H1 (cell line): ENCODE data around the gene SLC38A1. TPM values are rescaled to one million over a fixed set of nuclear protein-coding genes. Genes with fewer than 3 reads are reported as not detected.

Source experiments
- CTCF ChIA-PET: fragments of 300-600 bp; sonication (Branson Sonifier 250); formaldehyde crosslinking; loops from one replicate; lab custom pipeline; 2021; ENCODE audit not compliant: partially characterized antibody; lab: Charles Lee
- POLR2A ChIA-PET: fragments of 300-600 bp; sonication (Branson Sonifier 250); formaldehyde crosslinking; loops from one replicate; lab custom pipeline; 2021; ENCODE audit warnings: inconsistent platforms; ENCODE audit not compliant: partially characterized antibody; lab: Charles Lee
- DNase-seq, 2 experiments: peaks; one replicate each; pipeline versions ENCODE4 v3.0.0 to v3.0.0-alpha.2; 2010 to 2022; ENCODE audit warnings: low spot score in 2 of 2, low read depth in 1 of 2, mixed read lengths in 1 of 2
- FAIRE-seq: peaks from 2 replicates; lab custom pipeline; 2011; peaks lifted over from hg19 to GRCh38; lab: Jason Lieb, UNC
- H2AFZ ChIP-seq: 2 replicates; pipeline ENCODE4 v1.8.1; 2012; ENCODE audit warnings: low read length, inconsistent platforms
- H2AK5ac ChIP-seq: 2 replicates; pipeline ENCODE4 v1.6.1; 2013; ENCODE audit warnings: low read depth, low read length
- H2BK120ac ChIP-seq: replicated peaks from 2 replicates; pipeline ENCODE3; 2013; ENCODE audit warnings: low read depth, low read length, inconsistent platforms
- H2BK12ac ChIP-seq: 2 replicates; pipeline ENCODE4 v1.6.1; 2013; ENCODE audit warnings: low read depth, low read length
- H2BK15ac ChIP-seq: 2 replicates; pipeline ENCODE4 v1.6.1; 2013; ENCODE audit warnings: low read length
- H2BK20ac ChIP-seq: 2 replicates; pipeline ENCODE4 v1.6.1; 2013; ENCODE audit warnings: low read length
- H2BK5ac ChIP-seq: 2 replicates; pipeline ENCODE4 v1.6.1; 2013; ENCODE audit warnings: low read depth, low read length
- H3K14ac ChIP-seq: 2 replicates; pipeline ENCODE4 v1.6.1; 2013; ENCODE audit warnings: inconsistent platforms; ENCODE audit not compliant: insufficient read length
- H3K18ac ChIP-seq: 2 replicates; pipeline ENCODE4 v1.6.1; 2013; ENCODE audit warnings: low read length; ENCODE audit errors: extremely low read depth
- H3K23ac ChIP-seq: 2 replicates; pipeline ENCODE4 v1.6.1; 2013; ENCODE audit warnings: inconsistent platforms; ENCODE audit not compliant: insufficient read length
- H3K23me2 ChIP-seq: 2 replicates; pipeline ENCODE4 v1.6.1; 2013; ENCODE audit warnings: low read depth, low read length
- H3K27ac ChIP-seq: 2 replicates; pipeline ENCODE4 v1.6.1; 2011; ENCODE audit warnings: low read depth, low read length, inconsistent platforms
- H3K27me3 ChIP-seq, 4 experiments: replicated peaks in 1 of 4; 1 replicate in 1 of 4; 2 replicates in 3 of 4; pipeline versions ENCODE4 v1.6.1 to v1.8.1; 2011 to 2013; ENCODE audit warnings: low read length in 3 of 4, mild to moderate bottlenecking in 3 of 4, inconsistent platforms in 2 of 4, mixed read lengths in 2 of 4, moderate library complexity in 1 of 4; ENCODE audit not compliant: control insufficient read depth in 3 of 4, insufficient read depth in 3 of 4; ENCODE audit errors: extremely low read depth in 1 of 4
- H3K36me3 ChIP-seq, 4 experiments: 2 replicates each; pipeline versions ENCODE4 v1.6.1 to v1.8.1; 2011 to 2013; ENCODE audit warnings: mild to moderate bottlenecking in 4 of 4, low read length in 3 of 4, moderate library complexity in 2 of 4, control low read depth in 1 of 4, inconsistent platforms in 1 of 4; ENCODE audit not compliant: insufficient read depth in 4 of 4, control insufficient read depth in 2 of 4
- H3K4ac ChIP-seq: replicated peaks from 2 replicates; pipeline ENCODE3; 2013; ENCODE audit warnings: low read length, low read depth, mixed read lengths, inconsistent platforms; ENCODE audit not compliant: insufficient read length
- H3K4me1 ChIP-seq, 4 experiments: replicated peaks in 1 of 4; 1 replicate in 1 of 4; 2 replicates in 3 of 4; pipeline versions ENCODE4 v1.6.1 to v1.8.1; 2011 to 2013; ENCODE audit warnings: low read length in 3 of 4, inconsistent platforms in 2 of 4, mixed read lengths in 1 of 4; ENCODE audit not compliant: insufficient read depth in 4 of 4, control insufficient read depth in 3 of 4
- H3K4me2 ChIP-seq, 2 experiments: 2 replicates each; pipeline versions ENCODE4 v1.6.1 to v1.8.1; 2011 to 2013; ENCODE audit warnings: low read depth in 2 of 2, low read length in 2 of 2, control low read depth in 1 of 2, inconsistent platforms in 1 of 2, mild to moderate bottlenecking in 1 of 2; ENCODE audit not compliant: insufficient read depth in 1 of 2
- H3K4me3 ChIP-seq, 4 experiments: fragments of 200-600, 300-600 bp in 1 of 4; sonication (generic), shearing (Covaris generic), sonication (Bioruptor Twin) in 1 of 4; 2 replicates each; pipeline versions ENCODE4 v1.5.1 to v1.8.1; 2011 to 2016; ENCODE audit warnings: low read length in 4 of 4, low read depth in 3 of 4, control low read depth in 2 of 4, inconsistent platforms in 2 of 4, mild to moderate bottlenecking in 2 of 4, mixed read lengths in 1 of 4, moderate library complexity in 1 of 4; ENCODE audit not compliant: insufficient read depth in 2 of 4; ENCODE audit errors: extremely low read depth in 1 of 4
- H3K56ac ChIP-seq: replicated peaks from 2 replicates; pipeline ENCODE3; 2013; ENCODE audit warnings: low read depth, mild to moderate bottlenecking, mixed read lengths, low read length, inconsistent platforms; ENCODE audit not compliant: insufficient read length
- H3K79me1 ChIP-seq: 2 replicates; pipeline ENCODE4 v1.6.1; 2013; ENCODE audit warnings: low read depth, low read length, control low read depth
- H3K79me2 ChIP-seq, 2 experiments: 2 replicates each; pipeline versions ENCODE4 v1.6.1 to v1.8.1; 2012 to 2013; ENCODE audit warnings: low read length in 2 of 2, mild to moderate bottlenecking in 2 of 2, inconsistent platforms in 1 of 2; ENCODE audit not compliant: insufficient read depth in 2 of 2, control insufficient read depth in 1 of 2
- H3K9ac ChIP-seq, 4 experiments: replicated peaks in 1 of 4; 1 replicate in 1 of 4; 2 replicates in 3 of 4; pipeline versions ENCODE4 v1.6.1 to v1.8.1; 2011 to 2013; ENCODE audit warnings: low read depth in 3 of 4, low read length in 3 of 4, control low read depth in 2 of 4, mild to moderate bottlenecking in 2 of 4, moderate library complexity in 2 of 4, inconsistent platforms in 1 of 4; ENCODE audit errors: extremely low read depth in 1 of 4
- H3K9me3 ChIP-seq, 2 experiments: 2 replicates each; pipeline versions ENCODE4 v1.6.1 to v1.8.1; 2012 to 2013; ENCODE audit warnings: mild to moderate bottlenecking in 2 of 2, moderate library complexity in 2 of 2, control low read depth in 1 of 2, inconsistent platforms in 1 of 2, low read depth in 1 of 2, low read length in 1 of 2, mixed read lengths in 1 of 2; ENCODE audit not compliant: insufficient read depth in 2 of 2
- H4K20me1 ChIP-seq, 2 experiments: replicated peaks in 1 of 2; 2 replicates each; pipeline versions ENCODE3 to v1.8.1; 2011 to 2013; ENCODE audit warnings: inconsistent platforms in 2 of 2, low read length in 2 of 2, mild to moderate bottlenecking in 1 of 2; ENCODE audit not compliant: insufficient read depth in 2 of 2, control insufficient read depth in 1 of 2
- H4K5ac ChIP-seq: 2 replicates; pipeline ENCODE4 v1.6.1; 2013; ENCODE audit warnings: low read length, low read depth, mixed read lengths, inconsistent platforms; ENCODE audit not compliant: insufficient read length
- H4K8ac ChIP-seq: 2 replicates; pipeline ENCODE4 v1.8.0; 2013; ENCODE audit warnings: mild to moderate bottlenecking, moderate library complexity, low read length, inconsistent platforms; ENCODE audit not compliant: insufficient read depth; ENCODE audit errors: extremely low read depth
- H4K91ac ChIP-seq: replicated peaks from 2 replicates; pipeline ENCODE3; 2013; ENCODE audit warnings: low read length, mixed read lengths, inconsistent platforms; ENCODE audit not compliant: insufficient read length
- CHD2 ChIP-seq: IDR thresholded peaks from 2 replicates; pipeline ENCODE4 v1.6.1; 2012; ENCODE audit warnings: low read length, improper control_type of control experiment
- CTBP2 ChIP-seq: IDR thresholded peaks from 2 replicates; pipeline ENCODE4 v1.7.0; 2011; ENCODE audit warnings: borderline replicate concordance, mild to moderate bottlenecking, moderate library complexity, mixed read lengths, low read length; ENCODE audit not compliant: insufficient read depth, insufficient read length
- FOSL1 ChIP-seq: IDR thresholded peaks from 2 replicates; pipeline ENCODE4 v1.6.1; 2011; ENCODE audit warnings: mild to moderate bottlenecking, low read depth, low read length, moderate library complexity; ENCODE audit not compliant: insufficient read depth
- GABPA ChIP-seq: IDR thresholded peaks from 2 replicates; pipeline ENCODE4 v1.6.1; 2011; ENCODE audit warnings: mild to moderate bottlenecking, low read length, moderate library complexity, borderline replicate concordance; ENCODE audit not compliant: insufficient read depth
- GTF2F1 ChIP-seq: IDR thresholded peaks from 2 replicates; pipeline ENCODE4 v1.6.1; 2012; ENCODE audit warnings: low read depth, low read length, improper control_type of control experiment, borderline replicate concordance
- JUND ChIP-seq: IDR thresholded peaks from 2 replicates; pipeline ENCODE4 v1.6.1; 2011; ENCODE audit warnings: mild to moderate bottlenecking, improper control_type of control experiment, low read length
- KDM4A ChIP-seq: IDR thresholded peaks from one replicate; pipeline ENCODE4 v1.7.1; 2012; ENCODE audit warnings: low read depth, mild to moderate bottlenecking, moderate library complexity, low read length, inconsistent platforms; ENCODE audit not compliant: severe bottlenecking
- SP2 ChIP-seq: IDR thresholded peaks from 2 replicates; pipeline ENCODE4 v1.6.1; 2012; ENCODE audit warnings: mild to moderate bottlenecking, low read length, inconsistent platforms
- YY1 ChIP-seq: IDR thresholded peaks from 2 replicates; pipeline ENCODE4 v1.6.1; 2011; ENCODE audit warnings: low read depth, mild to moderate bottlenecking, low read length
- ZNF274 ChIP-seq: IDR thresholded peaks from 2 replicates; pipeline ENCODE4 v1.7.0; 2012; ENCODE audit warnings: low read length, borderline replicate concordance; ENCODE audit errors: extremely low read depth
- WGBS, 2 experiments: shearing (Covaris generic) in 1 of 2; methylation state at CpG; one replicate each; pipeline versions ENCODE4 v1.1.6 to v1.1.7; 2013 to 2015; ENCODE audit warnings: low lambda C conversion rate in 2 of 2, mixed read lengths in 2 of 2, inconsistent platforms in 1 of 2, low coverage in 1 of 2, missing lambda C conversion rate in 1 of 2; ENCODE audit not compliant: insufficient replicate concordance in 2 of 2, insufficient coverage in 1 of 2, insufficient read length in 1 of 2; ENCODE audit errors: extremely low coverage in 1 of 2, missing lambda C conversion rate in 1 of 2; 5-methylcytosine and 5-hydroxymethylcytosine counted together
- polyA plus RNA-seq, 7 experiments: library from polyadenylated mRNA; depleted of rRNA in 3 of 7; stranded (reverse) in 5 of 7; unstranded in 2 of 7; fragments of >200 nt in 5 of 7; fragments of 200-250 nt in 2 of 7; gene quantifications; 1 replicate in 5 of 7; 2 replicates in 1 of 7; 4 replicates in 1 of 7; pipeline versions ENCODE4 v1.2.1 to v1.2.3, GENCODE V29; 2011 to 2013; ENCODE audit warnings: missing spikeins in 2 of 7, mixed read lengths in 2 of 7
- total RNA-seq: library from RNA; stranded (reverse); fragmentation: NEBNext Ultra II Directional; extraction: Animal tissue kit (Norgen Biotek cat#: 25700); gene quantifications from 2 replicates; pipeline ENCODE4 v1.2.1, GENCODE V29; 2021
- TF ChIP-seq, protein P1 (sequence below), 3 experiments: IDR thresholded peaks; 1 replicate in 2 of 3; 2 replicates in 1 of 3; pipeline versions ENCODE4 v1.5.1 to v1.6.1; 2011; ENCODE audit warnings: low read length in 3 of 3, mild to moderate bottlenecking in 3 of 3, inconsistent platforms in 2 of 3, low read depth in 1 of 3, moderate library complexity in 1 of 3; ENCODE audit not compliant: insufficient read depth in 1 of 3; ENCODE audit errors: control extremely low read depth in 1 of 3
- TF ChIP-seq, protein P2 (sequence below): IDR thresholded peaks from 2 replicates; pipeline ENCODE4 v1.6.1; 2012; ENCODE audit warnings: inconsistent platforms

SLC38A1 gene
- total and polyA plus RNA-seq, 2 of the 8 experiments (the other 6 are each of a cell fraction or from before 2014, with no cell fraction given): 83.4 to 242 TPM

DNA sequence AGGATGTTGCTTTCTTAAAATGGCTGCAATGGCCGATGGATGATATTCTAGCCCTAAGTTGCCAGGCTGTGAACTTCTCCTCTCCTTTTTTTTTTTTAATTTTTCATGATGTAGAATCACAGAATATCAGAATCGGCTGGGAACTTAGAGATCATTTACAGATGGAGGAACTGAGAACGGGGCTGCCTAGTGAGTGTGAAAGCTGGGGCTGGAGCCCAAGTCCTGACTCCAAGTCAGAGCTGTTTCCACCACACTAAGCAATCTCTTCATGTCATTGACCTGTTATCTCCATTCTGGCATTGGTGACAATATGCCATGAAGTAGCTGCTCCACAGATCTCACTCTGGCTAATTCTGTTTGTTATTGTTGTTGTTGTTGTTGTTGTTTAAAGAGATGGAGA lies 121.7 kb downstream of the SLC38A1 start:
- Histone ChIP-seq H2AFZ (no peak overlapping the region), H4K91ac (no peak overlapping the region), H3K14ac (no peak overlapping the region), H3K79me2 (no peaks in the 10 kb centered on the region), H3K56ac (no peak overlapping the region), H2BK120ac (no peak overlapping the region), H3K79me1 (no peaks in the 10 kb centered on the region), H3K23ac (no peak overlapping the region), H3K9me3 (no peaks in the 10 kb centered on the region), H3K27me3 (0 out of 7 replicates have a peak, but pooled peaks cover 0 to 2% (median 0%) of the 10 kb centered on the region in 4 experiments), H4K20me1 (no peaks in the 10 kb centered on the region), H3K4ac (no peak overlapping the region), H3K18ac (no peak overlapping the region), H2BK15ac (no peak overlapping the region), H2BK5ac (no peak overlapping the region), H3K23me2 (no peaks in the 10 kb centered on the region), H3K36me3 (no peaks in the 10 kb centered on the region), H3K4me2 (no peak overlapping the region), H3K4me3 (no peak overlapping the region), H2BK20ac (no peak overlapping the region), H4K8ac (no peak overlapping the region), H3K9ac (no peak overlapping the region), H2BK12ac (no peak overlapping the region), H4K5ac (no peak overlapping the region), H3K27ac (no peak overlapping the region), H3K4me1 (no peaks in the 10 kb centered on the region), H2AK5ac (no peak overlapping the region)
- no peak for DNase-seq
- TF ChIP-seq YY1 (no peak), GTF2F1 (no peak), CTBP2 (no peak), GABPA (no peak), FOSL1 (no peak), CHD2 (no peak), JUND (no peak), KDM4A (no peak), ZNF274 (no peak), SP2 (no peak)
- TF ChIP-seq, protein P1, sequence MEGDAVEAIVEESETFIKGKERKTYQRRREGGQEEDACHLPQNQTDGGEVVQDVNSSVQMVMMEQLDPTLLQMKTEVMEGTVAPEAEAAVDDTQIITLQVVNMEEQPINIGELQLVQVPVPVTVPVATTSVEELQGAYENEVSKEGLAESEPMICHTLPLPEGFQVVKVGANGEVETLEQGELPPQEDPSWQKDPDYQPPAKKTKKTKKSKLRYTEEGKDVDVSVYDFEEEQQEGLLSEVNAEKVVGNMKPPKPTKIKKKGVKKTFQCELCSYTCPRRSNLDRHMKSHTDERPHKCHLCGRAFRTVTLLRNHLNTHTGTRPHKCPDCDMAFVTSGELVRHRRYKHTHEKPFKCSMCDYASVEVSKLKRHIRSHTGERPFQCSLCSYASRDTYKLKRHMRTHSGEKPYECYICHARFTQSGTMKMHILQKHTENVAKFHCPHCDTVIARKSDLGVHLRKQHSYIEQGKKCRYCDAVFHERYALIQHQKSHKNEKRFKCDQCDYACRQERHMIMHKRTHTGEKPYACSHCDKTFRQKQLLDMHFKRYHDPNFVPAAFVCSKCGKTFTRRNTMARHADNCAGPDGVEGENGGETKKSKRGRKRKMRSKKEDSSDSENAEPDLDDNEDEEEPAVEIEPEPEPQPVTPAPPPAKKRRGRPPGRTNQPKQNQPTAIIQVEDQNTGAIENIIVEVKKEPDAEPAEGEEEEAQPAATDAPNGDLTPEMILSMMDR (IDR thresholded peaks at IDR 0.05; ENCODE audit: control extremely low read depth in 1 of 3, insufficient read depth in 1 of 3, low read depth in 1 of 3, low read length in 3 of 3): no peak
- TF ChIP-seq, protein P2, sequence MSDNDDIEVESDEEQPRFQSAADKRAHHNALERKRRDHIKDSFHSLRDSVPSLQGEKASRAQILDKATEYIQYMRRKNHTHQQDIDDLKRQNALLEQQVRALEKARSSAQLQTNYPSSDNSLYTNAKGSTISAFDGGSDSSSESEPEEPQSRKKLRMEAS: no peak
- WGBS, 2 experiments: 86% methylated on average over 3 of the region's 3 CpGs; no CpG with 5 or more reads in 1 of the 2 experiments
- FAIRE-seq: no peak
- POLR2A ChIA-PET: no interaction called here
- CTCF ChIA-PET: interaction anchor here (0.7 to 0.8 kb wide), 2 partner anchors 16 to 22 kb away, joined by 3 read pairs; no protein-coding TSS in a partner anchor
